Measurements from ENCODE around the gene PABPC5. TPM values are rescaled to one million over a fixed set of nuclear protein-coding genes. Genes with fewer than 3 reads are reported as not detected.

The PABPC5 gene
- total RNA-seq = not detected

- CTCF ChIA-PET = no interaction called here
- DNase-seq (no peak), ATAC-seq (no peak)
- POLR2A ChIA-PET = no interaction called here
- Mint-ChIP-seq H3K4me3 (no peak within 1 kb of the TSS), H3K4me1 (ENCODE audit: low read depth) (no peaks in the 10 kb centered on the region), H3K9me3 (no peaks in the 10 kb centered on the region), H3K36me3 (ENCODE audit: low read depth) (no peaks in the 10 kb centered on the region), H3K27ac (no peak within 1 kb of the TSS), H3K27me3 (peaks cover 2% of the 10 kb centered on the region)
- TF ChIP-seq, protein P1, sequence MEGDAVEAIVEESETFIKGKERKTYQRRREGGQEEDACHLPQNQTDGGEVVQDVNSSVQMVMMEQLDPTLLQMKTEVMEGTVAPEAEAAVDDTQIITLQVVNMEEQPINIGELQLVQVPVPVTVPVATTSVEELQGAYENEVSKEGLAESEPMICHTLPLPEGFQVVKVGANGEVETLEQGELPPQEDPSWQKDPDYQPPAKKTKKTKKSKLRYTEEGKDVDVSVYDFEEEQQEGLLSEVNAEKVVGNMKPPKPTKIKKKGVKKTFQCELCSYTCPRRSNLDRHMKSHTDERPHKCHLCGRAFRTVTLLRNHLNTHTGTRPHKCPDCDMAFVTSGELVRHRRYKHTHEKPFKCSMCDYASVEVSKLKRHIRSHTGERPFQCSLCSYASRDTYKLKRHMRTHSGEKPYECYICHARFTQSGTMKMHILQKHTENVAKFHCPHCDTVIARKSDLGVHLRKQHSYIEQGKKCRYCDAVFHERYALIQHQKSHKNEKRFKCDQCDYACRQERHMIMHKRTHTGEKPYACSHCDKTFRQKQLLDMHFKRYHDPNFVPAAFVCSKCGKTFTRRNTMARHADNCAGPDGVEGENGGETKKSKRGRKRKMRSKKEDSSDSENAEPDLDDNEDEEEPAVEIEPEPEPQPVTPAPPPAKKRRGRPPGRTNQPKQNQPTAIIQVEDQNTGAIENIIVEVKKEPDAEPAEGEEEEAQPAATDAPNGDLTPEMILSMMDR (IDR thresholded peaks at IDR 0.05) = no peak
- intact Hi-C loops (cut with micrococcal nuclease) = no loop called here
Measured at GRCh38 chrX:91434351-91435168, at the start of gene PABPC5. TSS of gene PABPC5 (plus strand) at chrX:91434839. CDS start at chrX:91435578, 739 bp downstream.

- TF ChIP-seq, protein P1 (IDR thresholded peaks at IDR 0.05) = no peak
- H3K9me3 Mint-ChIP-seq = peaks cover 7% of the 10 kb centered on the region
- DNase-seq (no peak), ATAC-seq (no peak)
- no peak overlapping the region for H3K27ac Mint-ChIP-seq
- no peaks in the 10 kb centered on the region for H3K4me1 Mint-ChIP-seq (ENCODE audit: low read depth)
- no peaks in the 10 kb centered on the region for H3K36me3 Mint-ChIP-seq (ENCODE audit: low read depth)
- no peak overlapping the region for H3K4me3 Mint-ChIP-seq
- no peaks in the 10 kb centered on the region for H3K27me3 Mint-ChIP-seq
- intact Hi-C loops (cut with micrococcal nuclease) = no loop called here
- ChIA-PET POLR2A (no interaction called here), CTCF (no interaction called here)
Measured at GRCh38 chrX:91389026-91389425, 45.6 kb upstream of the PABPC5 start.

DNA sequence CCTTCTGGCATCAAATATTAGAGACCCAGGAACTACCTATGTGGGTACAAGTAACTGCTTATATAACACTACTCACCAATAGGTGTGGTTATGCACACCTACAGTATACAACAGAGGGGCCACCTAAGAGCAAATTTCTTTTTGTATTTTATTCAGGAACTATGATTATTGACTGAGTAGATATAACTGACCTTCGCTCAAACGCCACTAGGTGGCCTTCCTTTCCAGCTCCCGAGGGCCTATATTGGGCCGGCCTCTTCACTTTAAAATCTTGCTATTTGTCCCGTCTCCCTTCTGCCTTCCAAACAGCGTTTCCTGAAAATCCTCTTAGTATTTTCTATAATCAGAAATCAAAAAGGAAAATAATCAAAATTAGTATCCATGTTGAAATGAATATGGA is 19.9 kb upstream of the PABPC5 start:
- CTCF ChIA-PET = no interaction called here
- no peaks in the 10 kb centered on the region for H3K36me3 Mint-ChIP-seq (ENCODE audit: low read depth)
- ATAC-seq = no peak
- H3K4me3 Mint-ChIP-seq = no peak overlapping the region
- DNase-seq = no peak
- no peaks in the 10 kb centered on the region for H3K4me1 Mint-ChIP-seq (ENCODE audit: low read depth)
- H3K27me3 Mint-ChIP-seq = no peaks in the 10 kb centered on the region
- H3K27ac Mint-ChIP-seq = no peak overlapping the region
- POLR2A ChIA-PET = no interaction called here
- H3K9me3 Mint-ChIP-seq = peaks cover 7% of the 10 kb centered on the region
- intact Hi-C loops (cut with micrococcal nuclease) = no loop called here
- TF ChIP-seq, protein P1 (IDR thresholded peaks at IDR 0.05) = no peak

DNA sequence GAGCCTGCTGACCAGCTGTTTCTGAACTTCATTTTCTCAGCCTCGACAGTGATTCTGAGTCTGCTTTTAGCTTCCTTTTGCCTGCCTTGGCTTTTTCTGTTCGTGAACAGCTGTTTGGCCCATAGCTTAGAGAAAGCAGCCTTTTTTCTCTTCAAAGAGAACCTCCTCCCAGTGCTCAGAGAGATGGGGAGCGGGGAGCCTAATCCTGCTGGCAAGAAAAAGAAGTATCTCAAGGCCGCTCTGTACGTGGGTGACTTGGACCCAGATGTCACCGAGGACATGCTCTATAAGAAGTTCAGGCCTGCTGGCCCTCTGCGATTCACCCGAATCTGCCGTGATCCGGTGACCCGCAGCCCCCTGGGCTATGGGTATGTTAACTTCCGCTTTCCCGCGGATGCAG is 756 bp downstream of the PABPC5 start:
- no peak for DNase-seq
- POLR2A ChIA-PET = no interaction called here

More for the DNA sequence above, 756 bp downstream of the PABPC5 start:
- H3K27ac Mint-ChIP-seq = no peak overlapping the region
- no peaks in the 10 kb centered on the region for H3K9me3 Mint-ChIP-seq
- no peak for ATAC-seq
- no peaks in the 10 kb centered on the region for H3K4me1 Mint-ChIP-seq (ENCODE audit: low read depth)
- H3K27me3 Mint-ChIP-seq = peaks cover 2% of the 10 kb centered on the region
- TF ChIP-seq, protein P1 (IDR thresholded peaks at IDR 0.05) = no peak
- no peak overlapping the region for H3K4me3 Mint-ChIP-seq
- intact Hi-C loops (cut with micrococcal nuclease) = no loop called here
- no peaks in the 10 kb centered on the region for H3K36me3 Mint-ChIP-seq (ENCODE audit: low read depth)
- CTCF ChIA-PET = no interaction called here

Data from activated CD8-positive, alpha-beta T cell treated with anti-CD3 and anti-CD28 coated beads for 36 hours (primary cell).